Thymus (tissue), 11 donors: ENCODE measurements around the gene CACNA1B. TPM values are rescaled to one million over a fixed set of nuclear protein-coding genes. Genes with fewer than 3 reads are reported as not detected.

Source experiments
- DNase-seq, 9 donors: peaks; one replicate each; pipeline ENCODE4 v3.0.0-alpha.2; 2013; ENCODE audit warnings: low spot score in 9 of 9, low read depth in 6 of 9, missing footprints in 1 of 9
- H3K27ac ChIP-seq, 2 donors: one replicate each; pipeline ENCODE4 v1.5.1; 2013; ENCODE audit warnings: control low read depth in 1 of 2, low read depth in 1 of 2, low read length in 1 of 2, mild to moderate bottlenecking in 1 of 2, moderate library complexity in 1 of 2
- H3K27me3 ChIP-seq, 2 donors: one replicate each; pipeline ENCODE4 v1.5.1; 2013; ENCODE audit warnings: low read length in 1 of 2; ENCODE audit not compliant: control insufficient read depth in 2 of 2, insufficient read depth in 1 of 2
- H3K36me3 ChIP-seq, 2 donors: one replicate each; pipeline ENCODE4 v1.5.1; 2013; ENCODE audit warnings: low read length in 1 of 2, mild to moderate bottlenecking in 1 of 2, moderate library complexity in 1 of 2; ENCODE audit not compliant: control insufficient read depth in 2 of 2, insufficient read depth in 2 of 2
- H3K4me1 ChIP-seq, 2 donors: one replicate each; pipeline ENCODE4 v1.5.1; 2013; ENCODE audit warnings: low read length in 2 of 2; ENCODE audit not compliant: control insufficient read depth in 2 of 2, insufficient read depth in 2 of 2
- H3K4me3 ChIP-seq, 2 donors: one replicate each; pipeline ENCODE4 v1.5.1; 2013; ENCODE audit warnings: low read length in 2 of 2, control low read depth in 1 of 2, mild to moderate bottlenecking in 1 of 2
- H3K9me3 ChIP-seq, 2 donors: one replicate each; pipeline ENCODE4 v1.5.1; 2013; ENCODE audit warnings: low read length in 1 of 2, mild to moderate bottlenecking in 1 of 2; ENCODE audit not compliant: control insufficient read depth in 2 of 2, insufficient read depth in 1 of 2
- WGBS: extraction: QIAGEN DNeasy Blood & Tissue Kit; methylation state at CpG from one replicate; pipeline ENCODE4 v1.1.7; 2013; 5-methylcytosine and 5-hydroxymethylcytosine counted together
- polyA plus RNA-seq: library from polyadenylated mRNA; stranded (reverse); fragments of 200-250 nt; gene quantifications from one replicate; pipeline ENCODE4 v1.2.3, GENCODE V29; 2013
- total RNA-seq: library from RNA; stranded (reverse); fragments of 120-200 nt; gene quantifications from one replicate; pipeline ENCODE4 v1.2.4, GENCODE V29; 2013
- donor health status: healthy.

The CACNA1B gene
- total and polyA plus RNA-seq, 2 donors = 0.11 to 1.1 TPM

GRCh38 chr9:138057726-138058125 lies 180.1 kb downstream of the CACNA1B start:
- Histone ChIP-seq H3K27ac (no peak overlapping the region), H3K4me1 (no peaks in the 10 kb centered on the region), H3K9me3 (peaks cover 0 to 4% of the 10 kb centered on the region in 2 donors), H3K36me3 (no peaks in the 10 kb centered on the region), H3K4me3 (no peak overlapping the region), H3K27me3 (peaks cover 0 to 5% of the 10 kb centered on the region in 2 donors)
- DNase-seq = no peak
- 58% methylated on average over 8 of the region's 8 CpGs for WGBS

GRCh38 chr9:138058181-138058580 lies 180.6 kb downstream of the CACNA1B start:
- H3K4me1 ChIP-seq = no peaks in the 10 kb centered on the region
- WGBS = 96% methylated on average over 9 of the region's 9 CpGs
- peaks cover 0 to 5% of the 10 kb centered on the region in 2 donors for H3K27me3 ChIP-seq
- no peak overlapping the region for H3K4me3 ChIP-seq
- peaks cover 0 to 4% of the 10 kb centered on the region in 2 donors for H3K9me3 ChIP-seq
- H3K27ac ChIP-seq = no peak overlapping the region
- no peaks in the 10 kb centered on the region for H3K36me3 ChIP-seq
- DNase-seq = no peak

- peaks cover 0 to 4% of the 10 kb centered on the region in 2 donors for H3K9me3 ChIP-seq
- no peak overlapping the region for H3K27ac ChIP-seq
- DNase-seq = no peak
- 90% methylated on average over 3 of the region's 3 CpGs for WGBS
- no peak overlapping the region for H3K4me3 ChIP-seq
- H3K36me3 ChIP-seq = no peaks in the 10 kb centered on the region
- H3K4me1 ChIP-seq = no peaks in the 10 kb centered on the region
- peaks cover 0 to 3% of the 10 kb centered on the region in 2 donors for H3K27me3 ChIP-seq
Measured at GRCh38 chr9:138059196-138059595, 181.6 kb downstream of the CACNA1B start.

GRCh38 chr9:138060365-138060764 lies 182.8 kb downstream of the CACNA1B start:
- Histone ChIP-seq H3K9me3 (peaks cover 0 to 4% of the 10 kb centered on the region in 2 donors), H3K27ac (no peak overlapping the region), H3K4me3 (no peak overlapping the region), H3K36me3 (no peaks in the 10 kb centered on the region), H3K4me1 (no peaks in the 10 kb centered on the region), H3K27me3 (no peaks in the 10 kb centered on the region)
- 91% methylated on average over 8 of the region's 8 CpGs for WGBS
- DNase-seq = no peak

GRCh38 chr9:138060881-138061280 lies 183.3 kb downstream of the CACNA1B start:
- Histone ChIP-seq H3K27me3 (no peaks in the 10 kb centered on the region), H3K27ac (no peak overlapping the region), H3K4me3 (no peak overlapping the region), H3K9me3 (peaks cover 0 to 4% of the 10 kb centered on the region in 2 donors), H3K36me3 (no peaks in the 10 kb centered on the region), H3K4me1 (no peaks in the 10 kb centered on the region)
- DNase-seq = no peak
- WGBS = 91% methylated on average over 8 of the region's 8 CpGs

GRCh38 chr9:138061631-138062030 lies 184.0 kb downstream of the CACNA1B start:
- Histone ChIP-seq H3K4me1 (no peaks in the 10 kb centered on the region), H3K36me3 (no peaks in the 10 kb centered on the region), H3K9me3 (peaks cover 0 to 4% of the 10 kb centered on the region in 2 donors), H3K27me3 (no peaks in the 10 kb centered on the region), H3K27ac (no peak overlapping the region), H3K4me3 (no peak overlapping the region)
- DNase-seq = no peak
- WGBS = 96% methylated on average over 6 of the region's 6 CpGs

GRCh38 chr9:138062196-138062595 lies 184.6 kb downstream of the CACNA1B start:
- WGBS = 97% methylated on average over 7 of the region's 7 CpGs
- no peak for DNase-seq
- Histone ChIP-seq H3K4me1 (no peaks in the 10 kb centered on the region), H3K27ac (no peak overlapping the region), H3K4me3 (no peak overlapping the region), H3K9me3 (peaks cover 0 to 4% of the 10 kb centered on the region in 2 donors), H3K27me3 (no peaks in the 10 kb centered on the region), H3K36me3 (no peaks in the 10 kb centered on the region)

GRCh38 chr9:138063033-138063432 lies 185.5 kb downstream of the CACNA1B start:
- Histone ChIP-seq H3K36me3 (no peaks in the 10 kb centered on the region), H3K27me3 (no peaks in the 10 kb centered on the region), H3K27ac (no peak overlapping the region), H3K9me3 (peaks cover 0 to 4% of the 10 kb centered on the region in 2 donors), H3K4me1 (no peaks in the 10 kb centered on the region), H3K4me3 (no peak overlapping the region)
- WGBS = 95% methylated on average over 6 of the region's 6 CpGs
- DNase-seq = no peak

GRCh38 chr9:138063785-138064184 lies 186.2 kb downstream of the CACNA1B start:
- no peak for DNase-seq
- 92% methylated on average over 9 of the region's 9 CpGs for WGBS
- H3K9me3 ChIP-seq = peaks cover 0 to 4% of the 10 kb centered on the region in 2 donors
- H3K4me3 ChIP-seq = no peak overlapping the region
- no peaks in the 10 kb centered on the region for H3K27me3 ChIP-seq
- H3K4me1 ChIP-seq = no peaks in the 10 kb centered on the region
- no peaks in the 10 kb centered on the region for H3K36me3 ChIP-seq
- no peak overlapping the region for H3K27ac ChIP-seq

- WGBS = 96% methylated on average over 7 of the region's 7 CpGs
- H3K4me1 ChIP-seq = no peaks in the 10 kb centered on the region
- no peak for DNase-seq
- H3K4me3 ChIP-seq = no peak overlapping the region
- peaks cover 0 to 4% of the 10 kb centered on the region in 2 donors for H3K9me3 ChIP-seq
- H3K27me3 ChIP-seq = no peaks in the 10 kb centered on the region
- no peak overlapping the region for H3K27ac ChIP-seq
- no peaks in the 10 kb centered on the region for H3K36me3 ChIP-seq
Measured at GRCh38 chr9:138064547-138064946, 187.0 kb downstream of the CACNA1B start.
